ENCODE measurements around the gene MED13L. TPM values are rescaled to one million over a fixed set of nuclear protein-coding genes. Genes with fewer than 3 reads are reported as not detected.

The MED13L gene
- total and polyA plus RNA-seq, 2 of the 4 experiments (the other 2 are of a cell fraction) = 17.9 to 49.1 TPM

GRCh38 chr12:116259800-116260577, 17.5 kb downstream of the MED13L start:
- Histone ChIP-seq H3K27me3 (ENCODE audit: control insufficient read depth, insufficient read depth, low read length) (no peaks in the 10 kb centered on the region), H3K56ac (ENCODE audit: extremely low read depth, insufficient read depth, low read length) (no peak overlapping the region), H4K5ac (ENCODE audit: low read depth, low read length) (no peak overlapping the region), H4K8ac (ENCODE audit: low read depth in 2 of 2, low read length in 2 of 2) (no peak overlapping the region), H2AK5ac (ENCODE audit: low read depth, low read length) (no peak overlapping the region), H3K27ac (ENCODE audit: insufficient read depth, low read length) (no peak overlapping the region), H2AFZ (replicated peaks; ENCODE audit: low read length, poor library complexity) (no peak overlapping the region), H4K20me1 (ENCODE audit: insufficient read depth, low read length) (peaks cover 92% of the 10 kb centered on the region), H3K9ac (ENCODE audit: low read depth, low read length) (no peak overlapping the region), H3K4me1 (ENCODE audit: control insufficient read depth, insufficient read depth, low read length) (peaks cover 16% of the 10 kb centered on the region), H3K23ac (ENCODE audit: low read depth, low read length) (no peak overlapping the region), H3K18ac (ENCODE audit: low read depth, low read length) (no peak overlapping the region), H3K79me1 (ENCODE audit: low read depth in 1 of 2, low read length in 2 of 2) (peaks cover 8 to 56% of the 10 kb centered on the region in 2 experiments; a peak in 3 of 4 replicates), H3K9me1 (ENCODE audit: insufficient read depth, low read length) (peaks cover 23% of the 10 kb centered on the region), H2BK20ac (ENCODE audit: low read depth, low read length) (no peak overlapping the region), H2AK9ac (replicated peaks; ENCODE audit: low read depth, low read length, poor library complexity) (no peak overlapping the region), H3K4me2 (ENCODE audit: low read depth, low read length) (no peak overlapping the region), H3K9me3 (ENCODE audit: control insufficient read depth, insufficient read depth, low read length) (no peaks in the 10 kb centered on the region), H2BK120ac (ENCODE audit: low read depth, low read length) (no peak overlapping the region), H3K14ac (replicated peaks; ENCODE audit: low read depth, low read length) (no peak overlapping the region), H3K4me3 (ENCODE audit: insufficient read depth, low read depth, low read length) (no peak overlapping the region), H2BK5ac (ENCODE audit: low read depth, low read length, poor library complexity, severe bottlenecking) (no peak overlapping the region), H2BK15ac (ENCODE audit: low read depth, low read length) (no peak overlapping the region), H3K4ac (ENCODE audit: low read depth, low read length) (no peak overlapping the region), H4K91ac (ENCODE audit: insufficient read depth, low read depth, low read length) (no peak overlapping the region), H3K36me3 (ENCODE audit: control insufficient read depth, insufficient read depth, low read length) (no peaks in the 10 kb centered on the region)
- no TSS peak for BruUV-seq (replicated peaks)
- intact Hi-C loops (cut with micrococcal nuclease) = loop anchor here (5.0 kb wide), 1 partner anchor 73 kb away; no protein-coding TSS in a partner anchor
- no peak for ATAC-seq (ENCODE audit: low read depth)
- dilution Hi-C loops (cut with HindIII; ENCODE audit: low sequenced_read_pairs, unreplicated experiment) = no loop called here
- WGBS, 2 experiments (ENCODE audit: extremely low coverage in 2 of 2, insufficient read length in 1 of 2) = no CpG with 5 or more reads among the region's 9 CpGs
- DNase-seq = no peak
- in situ Hi-C loops (cut with MboI; ENCODE audit: low sequenced_read_pairs) = no loop called here
- ChIA-PET CTCF (no interaction called here), POLR2A (ENCODE audit: unreplicated experiment) (no interaction called here)
- TF ChIP-seq NFE2L2 (IDR thresholded peaks at IDR 0.05; ENCODE audit: low read depth, low read length) = no peak
- no peak for TF ChIP-seq CHD1 (IDR thresholded peaks at IDR 0.05; ENCODE audit: low read depth, low read length)
- no peak for TF ChIP-seq SMC3 (IDR thresholded peaks at IDR 0.05; ENCODE audit: low read depth, low read length)
